ENCODE data around the gene SHROOM1. TPM values are rescaled to one million over a fixed set of nuclear protein-coding genes. Genes with fewer than 3 reads are reported as not detected.

The SHROOM1 gene
- total RNA-seq, 1 experiment from 2014 or later: 10.3 TPM

GRCh38 chr5:132825033-132825833 lies 5.2 kb downstream of the SHROOM1 start:
- no peak for DNase-seq (ENCODE audit: low read depth)

GRCh38 chr5:132824426-132824825 lies 6.0 kb downstream of the SHROOM1 start:
- no peak for DNase-seq (ENCODE audit: low read depth)

GRCh38 chr5:132823481-132824050 lies 6.9 kb downstream of the SHROOM1 start:
- DNase-seq (ENCODE audit: low read depth): no peak

- no peak for DNase-seq (ENCODE audit: low read depth)
These were observed 7.6 kb downstream of the SHROOM1 start for GRCh38 chr5:132822650-132823480.

GRCh38 chr5:132821791-132822190 lies 8.7 kb downstream of the SHROOM1 start:
- peak; percentile 26 for DNase-seq (ENCODE audit: low read depth)

- no peak for DNase-seq (ENCODE audit: low read depth)
These were observed 9.1 kb downstream of the SHROOM1 start for GRCh38 chr5:132821350-132821749.

GRCh38 chr5:132820162-132820754 lies 10.2 kb downstream of the SHROOM1 start:
- peak; percentile 89 for DNase-seq (ENCODE audit: low read depth)

GRCh38 chr5:132819468-132819867 lies 11.0 kb downstream of the SHROOM1 start:
- no peak for DNase-seq (ENCODE audit: low read depth)

GRCh38 chr5:132817011-132817410 lies 13.4 kb downstream of the SHROOM1 start:
- DNase-seq (ENCODE audit: low read depth): no peak

GRCh38 chr5:132816554-132816953 lies 13.9 kb downstream of the SHROOM1 start:
- no peak for DNase-seq (ENCODE audit: low read depth)

GRCh38 chr5:132816083-132816482 lies 14.4 kb downstream of the SHROOM1 start:
- no peak for DNase-seq (ENCODE audit: low read depth)

GRCh38 chr5:132815454-132815853 lies 15.0 kb downstream of the SHROOM1 start:
- no peak for DNase-seq (ENCODE audit: low read depth)

- no peak for DNase-seq (ENCODE audit: low read depth)
These were observed 15.7 kb downstream of the SHROOM1 start for GRCh38 chr5:132814503-132815294.

- peak; percentile 31 for DNase-seq (ENCODE audit: low read depth)
These were observed 16.6 kb downstream of the SHROOM1 start for GRCh38 chr5:132813599-132814502.

GRCh38 chr5:132812781-132813598 lies 17.5 kb downstream of the SHROOM1 start, which contains the start of gene SOWAHA:
Gene SOWAHA, plus strand, starts transcription at chr5:132813302. Its CDS starts 320 bp downstream, at chr5:132813622.
- no peak for DNase-seq (ENCODE audit: low read depth)

GRCh38 chr5:132812123-132812765 lies 18.2 kb downstream of the SHROOM1 start:
- DNase-seq (ENCODE audit: low read depth): no peak

- no peak for DNase-seq (ENCODE audit: low read depth)
These were observed 19.8 kb downstream of the SHROOM1 start for GRCh38 chr5:132810605-132811004.

GRCh38 chr5:132808866-132809265 lies 21.6 kb downstream of the SHROOM1 start:
- no peak for DNase-seq (ENCODE audit: low read depth)

GRCh38 chr5:132808448-132808847 lies 22.0 kb downstream of the SHROOM1 start:
- DNase-seq (ENCODE audit: low read depth): no peak
